Measurements from ENCODE around the gene RXRA. TPM values are rescaled to one million over a fixed set of nuclear protein-coding genes. Genes with fewer than 3 reads are reported as not detected.

Gene RXRA
- polyA plus RNA-seq, 1 of the 3 experiments (the other 2 are of a cell fraction): 7.6 TPM

DNA sequence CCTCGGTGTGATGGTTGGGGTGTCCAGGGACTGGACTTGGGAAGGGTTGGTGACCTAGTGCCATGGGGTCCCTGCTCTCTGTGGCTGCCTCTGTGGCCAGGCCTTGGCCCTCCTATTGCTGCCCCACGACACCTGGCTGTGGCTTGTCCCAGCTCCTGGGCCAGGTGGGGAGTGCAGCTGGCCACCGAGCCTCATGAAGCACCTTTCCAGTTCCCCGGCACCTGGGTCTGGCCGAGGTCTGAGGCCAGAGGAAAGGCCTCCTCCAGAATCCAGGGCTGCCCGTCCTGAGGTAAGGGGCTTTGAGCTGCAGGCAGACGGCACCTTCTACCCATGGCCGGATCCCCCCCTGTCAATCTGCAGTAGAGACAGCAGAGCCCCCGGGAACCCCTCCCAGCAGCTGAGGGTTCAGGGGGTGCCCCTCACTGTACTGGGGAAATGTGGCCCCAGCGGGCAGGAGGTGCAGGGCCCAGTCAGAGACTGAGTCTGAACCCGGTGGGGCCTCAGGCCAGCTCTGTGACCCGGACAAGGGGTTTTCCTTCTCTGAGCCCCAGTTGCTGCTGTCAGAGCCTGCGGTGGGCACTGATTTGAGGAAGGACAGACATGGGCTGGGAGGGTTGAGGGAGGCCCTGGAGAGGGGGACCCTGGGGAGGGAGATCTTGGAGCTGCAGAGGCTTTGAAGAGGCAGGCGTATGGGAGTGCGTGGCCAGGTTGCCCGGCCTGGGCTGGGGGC is 54.5 kb downstream of the RXRA start:
- no peaks in the 10 kb centered on the region for H3K36me3 ChIP-seq (replicated peaks in 1 of 2; ENCODE audit: control insufficient read depth in 1 of 2, insufficient read depth in 2 of 2, low read length in 1 of 2)
- no peaks in the 10 kb centered on the region for H3F3A ChIP-seq (replicated peaks; ENCODE audit: insufficient read depth)
- H3K9ac ChIP-seq: no peak overlapping the region
- DNase-seq: no peak
- no peaks in the 10 kb centered on the region for H3K9me3 ChIP-seq
- peaks cover 9 to 75% of the 10 kb centered on the region in 2 experiments; a peak in 3 of 4 replicates for H3K4me1 ChIP-seq (ENCODE audit: control insufficient read depth in 1 of 2, insufficient read depth in 2 of 2, low read depth in 1 of 2, low read length in 1 of 2)
- no peak overlapping the region for H3K4me3 ChIP-seq (ENCODE audit: low read depth in 2 of 2, low read length in 1 of 2)
- H2AFZ ChIP-seq (ENCODE audit: low read depth): no peak overlapping the region
- peaks cover 97% of the 10 kb centered on the region for H4K20me1 ChIP-seq (ENCODE audit: insufficient read depth)
- ChIA-PET CTCF (interaction anchor here (0.9 to 4.3 kb wide), 3 partner anchors 12 to 210 kb away, joined by 3 to 14 read pairs (median 5); no protein-coding TSS in a partner anchor), POLR2A (no interaction called here)
- no peak overlapping the region for H3K27ac ChIP-seq (ENCODE audit: low read depth in 2 of 2, low read length in 1 of 2)
- H3K4me2 ChIP-seq: no peak overlapping the region
- H3K9me2 ChIP-seq: no peaks in the 10 kb centered on the region
- 90% methylated on average over 11 of the region's 16 CpGs for WGBS (ENCODE audit: low lambda C conversion rate)
- peaks cover 24% of the 10 kb centered on the region; the same call in 1 of the 2 replicates for H3K79me2 ChIP-seq (ENCODE audit: insufficient read depth)
- TF ChIP-seq NRF1 (IDR thresholded peaks at IDR 0.05; ENCODE audit: low read depth, low read length): no peak
- no peak for TF ChIP-seq EP300 (IDR thresholded peaks at IDR 0.05; ENCODE audit: borderline replicate concordance in 1 of 2, low read depth in 1 of 2, low read length in 1 of 2)
- no peak for TF ChIP-seq CHD2 (IDR thresholded peaks at IDR 0.05; ENCODE audit: low read length, partially characterized antibody)
- no peak for TF ChIP-seq ELF1 (IDR thresholded peaks at IDR 0.05)
- TF ChIP-seq, protein P1, sequence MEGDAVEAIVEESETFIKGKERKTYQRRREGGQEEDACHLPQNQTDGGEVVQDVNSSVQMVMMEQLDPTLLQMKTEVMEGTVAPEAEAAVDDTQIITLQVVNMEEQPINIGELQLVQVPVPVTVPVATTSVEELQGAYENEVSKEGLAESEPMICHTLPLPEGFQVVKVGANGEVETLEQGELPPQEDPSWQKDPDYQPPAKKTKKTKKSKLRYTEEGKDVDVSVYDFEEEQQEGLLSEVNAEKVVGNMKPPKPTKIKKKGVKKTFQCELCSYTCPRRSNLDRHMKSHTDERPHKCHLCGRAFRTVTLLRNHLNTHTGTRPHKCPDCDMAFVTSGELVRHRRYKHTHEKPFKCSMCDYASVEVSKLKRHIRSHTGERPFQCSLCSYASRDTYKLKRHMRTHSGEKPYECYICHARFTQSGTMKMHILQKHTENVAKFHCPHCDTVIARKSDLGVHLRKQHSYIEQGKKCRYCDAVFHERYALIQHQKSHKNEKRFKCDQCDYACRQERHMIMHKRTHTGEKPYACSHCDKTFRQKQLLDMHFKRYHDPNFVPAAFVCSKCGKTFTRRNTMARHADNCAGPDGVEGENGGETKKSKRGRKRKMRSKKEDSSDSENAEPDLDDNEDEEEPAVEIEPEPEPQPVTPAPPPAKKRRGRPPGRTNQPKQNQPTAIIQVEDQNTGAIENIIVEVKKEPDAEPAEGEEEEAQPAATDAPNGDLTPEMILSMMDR (IDR thresholded peaks at IDR 0.05): no peak
- no peak for TF ChIP-seq JUND (IDR thresholded peaks at IDR 0.05)
- TF ChIP-seq, protein P2, sequence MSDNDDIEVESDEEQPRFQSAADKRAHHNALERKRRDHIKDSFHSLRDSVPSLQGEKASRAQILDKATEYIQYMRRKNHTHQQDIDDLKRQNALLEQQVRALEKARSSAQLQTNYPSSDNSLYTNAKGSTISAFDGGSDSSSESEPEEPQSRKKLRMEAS (IDR thresholded peaks at IDR 0.05; ENCODE audit: low read depth): no peak
- TF ChIP-seq, protein P3, sequence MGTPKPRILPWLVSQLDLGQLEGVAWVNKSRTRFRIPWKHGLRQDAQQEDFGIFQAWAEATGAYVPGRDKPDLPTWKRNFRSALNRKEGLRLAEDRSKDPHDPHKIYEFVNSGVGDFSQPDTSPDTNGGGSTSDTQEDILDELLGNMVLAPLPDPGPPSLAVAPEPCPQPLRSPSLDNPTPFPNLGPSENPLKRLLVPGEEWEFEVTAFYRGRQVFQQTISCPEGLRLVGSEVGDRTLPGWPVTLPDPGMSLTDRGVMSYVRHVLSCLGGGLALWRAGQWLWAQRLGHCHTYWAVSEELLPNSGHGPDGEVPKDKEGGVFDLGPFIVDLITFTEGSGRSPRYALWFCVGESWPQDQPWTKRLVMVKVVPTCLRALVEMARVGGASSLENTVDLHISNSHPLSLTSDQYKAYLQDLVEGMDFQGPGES (IDR thresholded peaks at IDR 0.05; ENCODE audit: low read depth, low read length): no peak
- TF ChIP-seq, protein P4, sequence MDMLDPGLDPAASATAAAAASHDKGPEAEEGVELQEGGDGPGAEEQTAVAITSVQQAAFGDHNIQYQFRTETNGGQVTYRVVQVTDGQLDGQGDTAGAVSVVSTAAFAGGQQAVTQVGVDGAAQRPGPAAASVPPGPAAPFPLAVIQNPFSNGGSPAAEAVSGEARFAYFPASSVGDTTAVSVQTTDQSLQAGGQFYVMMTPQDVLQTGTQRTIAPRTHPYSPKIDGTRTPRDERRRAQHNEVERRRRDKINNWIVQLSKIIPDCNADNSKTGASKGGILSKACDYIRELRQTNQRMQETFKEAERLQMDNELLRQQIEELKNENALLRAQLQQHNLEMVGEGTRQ (IDR thresholded peaks at IDR 0.05; ENCODE audit: borderline replicate concordance, low read depth, low read length): no peak
- TF ChIP-seq MXI1 (IDR thresholded peaks at IDR 0.05; ENCODE audit: low read depth, low read length): no peak
- no peaks in the 10 kb centered on the region for H3K27me3 ChIP-seq (ENCODE audit: insufficient read depth)

DNA sequence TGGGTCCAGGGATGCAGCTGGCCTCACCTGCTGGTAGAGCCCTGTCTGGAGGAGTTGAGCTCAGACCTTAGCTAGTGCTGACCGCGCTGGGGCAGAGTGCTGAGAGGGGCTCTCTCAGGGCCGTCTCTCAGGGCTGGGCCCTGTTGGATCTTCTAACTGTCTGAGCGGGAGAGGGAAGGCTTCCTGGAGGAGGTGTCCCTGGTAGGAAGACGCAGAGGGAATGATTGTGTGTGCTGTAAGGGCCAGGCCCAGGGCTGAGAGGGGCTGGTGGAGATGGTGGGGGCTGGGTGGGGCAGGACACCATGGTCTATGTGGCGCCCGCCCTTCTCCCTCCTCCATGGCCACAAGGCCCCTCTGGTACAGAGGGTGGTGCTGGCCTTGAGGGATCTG is 55.0 kb downstream of the RXRA start:
- Histone ChIP-seq H3K27ac (ENCODE audit: low read depth in 2 of 2, low read length in 1 of 2) (no peak overlapping the region), H3K9ac (no peak overlapping the region), H3K4me3 (ENCODE audit: low read depth in 2 of 2, low read length in 1 of 2) (no peak overlapping the region), H3K27me3 (ENCODE audit: insufficient read depth) (no peaks in the 10 kb centered on the region), H3K36me3 (replicated peaks in 1 of 2; ENCODE audit: control insufficient read depth in 1 of 2, insufficient read depth in 2 of 2, low read length in 1 of 2) (no peaks in the 10 kb centered on the region), H3K4me1 (ENCODE audit: control insufficient read depth in 1 of 2, insufficient read depth in 2 of 2, low read depth in 1 of 2, low read length in 1 of 2) (peaks cover 9 to 71% of the 10 kb centered on the region in 2 experiments; a peak in 3 of 4 replicates), H3K9me3 (no peaks in the 10 kb centered on the region), H3K4me2 (no peak overlapping the region), H4K20me1 (ENCODE audit: insufficient read depth) (peaks cover 98% of the 10 kb centered on the region), H2AFZ (ENCODE audit: low read depth) (no peak overlapping the region), H3F3A (replicated peaks; ENCODE audit: insufficient read depth) (no peaks in the 10 kb centered on the region), H3K79me2 (ENCODE audit: insufficient read depth) (peaks cover 25% of the 10 kb centered on the region; the same call in 1 of the 2 replicates), H3K9me2 (no peaks in the 10 kb centered on the region)
- TF ChIP-seq, protein P5, sequence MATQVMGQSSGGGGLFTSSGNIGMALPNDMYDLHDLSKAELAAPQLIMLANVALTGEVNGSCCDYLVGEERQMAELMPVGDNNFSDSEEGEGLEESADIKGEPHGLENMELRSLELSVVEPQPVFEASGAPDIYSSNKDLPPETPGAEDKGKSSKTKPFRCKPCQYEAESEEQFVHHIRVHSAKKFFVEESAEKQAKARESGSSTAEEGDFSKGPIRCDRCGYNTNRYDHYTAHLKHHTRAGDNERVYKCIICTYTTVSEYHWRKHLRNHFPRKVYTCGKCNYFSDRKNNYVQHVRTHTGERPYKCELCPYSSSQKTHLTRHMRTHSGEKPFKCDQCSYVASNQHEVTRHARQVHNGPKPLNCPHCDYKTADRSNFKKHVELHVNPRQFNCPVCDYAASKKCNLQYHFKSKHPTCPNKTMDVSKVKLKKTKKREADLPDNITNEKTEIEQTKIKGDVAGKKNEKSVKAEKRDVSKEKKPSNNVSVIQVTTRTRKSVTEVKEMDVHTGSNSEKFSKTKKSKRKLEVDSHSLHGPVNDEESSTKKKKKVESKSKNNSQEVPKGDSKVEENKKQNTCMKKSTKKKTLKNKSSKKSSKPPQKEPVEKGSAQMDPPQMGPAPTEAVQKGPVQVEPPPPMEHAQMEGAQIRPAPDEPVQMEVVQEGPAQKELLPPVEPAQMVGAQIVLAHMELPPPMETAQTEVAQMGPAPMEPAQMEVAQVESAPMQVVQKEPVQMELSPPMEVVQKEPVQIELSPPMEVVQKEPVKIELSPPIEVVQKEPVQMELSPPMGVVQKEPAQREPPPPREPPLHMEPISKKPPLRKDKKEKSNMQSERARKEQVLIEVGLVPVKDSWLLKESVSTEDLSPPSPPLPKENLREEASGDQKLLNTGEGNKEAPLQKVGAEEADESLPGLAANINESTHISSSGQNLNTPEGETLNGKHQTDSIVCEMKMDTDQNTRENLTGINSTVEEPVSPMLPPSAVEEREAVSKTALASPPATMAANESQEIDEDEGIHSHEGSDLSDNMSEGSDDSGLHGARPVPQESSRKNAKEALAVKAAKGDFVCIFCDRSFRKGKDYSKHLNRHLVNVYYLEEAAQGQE (IDR thresholded peaks at IDR 0.05; ENCODE audit: low read depth, low read length): no peak
- TF ChIP-seq TAF1 (IDR thresholded peaks at IDR 0.05; ENCODE audit: borderline replicate concordance, low read depth, low read length) (no peak), JUND (IDR thresholded peaks at IDR 0.05) (no peak), CHD2 (IDR thresholded peaks at IDR 0.05; ENCODE audit: low read length, partially characterized antibody) (no peak), FOSL2 (IDR thresholded peaks at IDR 0.05; ENCODE audit: borderline replicate concordance, low read depth) (no peak), SIN3A (IDR thresholded peaks at IDR 0.05; ENCODE audit: borderline replicate concordance, low read depth, low read length) (no peak), RAD21 (IDR thresholded peaks at IDR 0.05; ENCODE audit: low read length) (no peak), RXRA (IDR thresholded peaks at IDR 0.05; ENCODE audit: borderline replicate concordance, low read depth) (no peak), TCF12 (IDR thresholded peaks at IDR 0.05) (no peak)
- TF ChIP-seq, protein P2 (IDR thresholded peaks at IDR 0.05; ENCODE audit: low read depth): no peak
- 100% methylated on average over 5 of the region's 7 CpGs for WGBS (ENCODE audit: low lambda C conversion rate)
- ChIA-PET CTCF (interaction anchor here (0.9 to 4.3 kb wide), 2 partner anchors 35 to 211 kb away, joined by 5 to 14 read pairs; no protein-coding TSS in a partner anchor), POLR2A (no interaction called here)
- no peak for DNase-seq
